Lower lobe of right lung (tissue), 2 donors: ENCODE measurements around the gene JAKMIP1. TPM values are rescaled to one million over a fixed set of nuclear protein-coding genes. Genes with fewer than 3 reads are reported as not detected.

Source experiments
- ATAC-seq, 2 donors: fragments of 200-7000 bp; cut with Tn5 transposase; one replicate each; pipeline ENCODE4 v1.9.1; 2020 to 2022; ENCODE audit warnings: mild to moderate bottlenecking in 2 of 2, moderate library complexity in 2 of 2
- DNase-seq: peaks from one replicate; pipeline ENCODE4 v3.0.0-alpha.2; 2020
- H3K27ac ChIP-seq: fragments of 200-600 bp; one replicate; pipeline ENCODE4 v1.8.0; 2022
- H3K27me3 ChIP-seq: fragments of 200-600 bp; one replicate; pipeline ENCODE4 v1.8.0; 2022; ENCODE audit warnings: low read depth
- H3K36me3 ChIP-seq: fragments of 200-600 bp; one replicate; pipeline ENCODE4 v1.8.0; 2022; ENCODE audit warnings: mild to moderate bottlenecking
- H3K4me1 ChIP-seq: fragments of 200-600 bp; one replicate; pipeline ENCODE4 v1.8.0; 2022
- H3K4me3 ChIP-seq: fragments of 200-600 bp; one replicate; pipeline ENCODE4 v1.8.0; 2022; ENCODE audit warnings: mild to moderate bottlenecking
- H3K9me3 ChIP-seq: fragments of 200-600 bp; one replicate; pipeline ENCODE4 v1.8.0; 2022
- CTCF ChIP-seq: fragments of 200-600 bp; IDR thresholded peaks from one replicate; pipeline ENCODE4 v1.8.0; 2022; ENCODE audit warnings: antibody characterized with exemption, mild to moderate bottlenecking
- intact Hi-C: fragments of 100-400 bp; cut with DNase I; formaldehyde crosslinking; loops from one replicate; pipeline ENCODE4 v1.11.0; 2022
- total RNA-seq: library from RNA; stranded (reverse); fragmentation: NEBNext Ultra II Directional; extraction: Animal tissue kit (Norgen Biotek cat#: 25700); gene quantifications from one replicate; pipeline ENCODE4 v1.2.1, GENCODE V29; 2021
- donor health status: DM: no; HTN: yes; CAD: no; lungs with severe emphysema.

JAKMIP1 gene
- total RNA-seq, 1 donor from 2014 or later = 0.65 TPM

GRCh38 chr4:6064383-6064782, 136.0 kb downstream of the JAKMIP1 start:
- Histone ChIP-seq H3K4me3 (no peak overlapping the region), H3K27ac (no peak overlapping the region), H3K4me1 (no peaks in the 10 kb centered on the region), H3K9me3 (peaks cover 12% of the 10 kb centered on the region), H3K36me3 (no peaks in the 10 kb centered on the region), H3K27me3 (peaks cover 7% of the 10 kb centered on the region)
- ATAC-seq (no peak), DNase-seq (no peak)
- TF ChIP-seq CTCF = no peak
- intact Hi-C loops = no loop called here

- Histone ChIP-seq H3K9me3 (peaks cover 19% of the 10 kb centered on the region), H3K27me3 (peaks cover 6% of the 10 kb centered on the region), H3K4me1 (no peaks in the 10 kb centered on the region), H3K27ac (no peak overlapping the region), H3K36me3 (no peaks in the 10 kb centered on the region), H3K4me3 (no peak overlapping the region)
- DNase-seq = no peak
- intact Hi-C loops = no loop called here
- no peak for ATAC-seq
- no peak for TF ChIP-seq CTCF
Observed at GRCh38 chr4:6063684-6064083, 136.7 kb downstream of the JAKMIP1 start.

GRCh38 chr4:6062133-6062532, 138.2 kb downstream of the JAKMIP1 start:
- intact Hi-C loops = no loop called here
- Histone ChIP-seq H3K4me1 (no peaks in the 10 kb centered on the region), H3K27ac (no peak overlapping the region), H3K9me3 (peaks cover 34% of the 10 kb centered on the region), H3K36me3 (no peaks in the 10 kb centered on the region), H3K4me3 (no peak overlapping the region), H3K27me3 (no peaks in the 10 kb centered on the region)
- no peak for ATAC-seq
- no peak for DNase-seq
- no peak for TF ChIP-seq CTCF

GRCh38 chr4:6059375-6059805, 141.0 kb downstream of the JAKMIP1 start:
- intact Hi-C loops = no loop called here
- Histone ChIP-seq H3K27me3 (no peaks in the 10 kb centered on the region), H3K36me3 (no peaks in the 10 kb centered on the region), H3K4me3 (no peak overlapping the region), H3K9me3 (peaks cover 38% of the 10 kb centered on the region), H3K4me1 (no peaks in the 10 kb centered on the region), H3K27ac (no peak overlapping the region)
- DNase-seq (no peak), ATAC-seq (no peak)
- no peak for TF ChIP-seq CTCF

- DNase-seq (no peak), ATAC-seq (no peak)
- Histone ChIP-seq H3K36me3 (no peaks in the 10 kb centered on the region), H3K27me3 (no peaks in the 10 kb centered on the region), H3K9me3 (peaks cover 38% of the 10 kb centered on the region), H3K4me1 (no peaks in the 10 kb centered on the region), H3K4me3 (no peak overlapping the region), H3K27ac (no peak overlapping the region)
- intact Hi-C loops = no loop called here
- TF ChIP-seq CTCF = no peak
Observed at GRCh38 chr4:6058531-6059374, 141.6 kb downstream of the JAKMIP1 start.
